IMR-90 (cell line): ENCODE measurements around the gene NR1D1. TPM values are rescaled to one million over a fixed set of nuclear protein-coding genes. Genes with fewer than 3 reads are reported as not detected.

Source experiments
- ATAC-seq: fragments of 200-7000 bp; cut with Tn5 transposase; 2 replicates; pipeline ENCODE4 v1.9.1; 2020; ENCODE audit warnings: low read depth, mild to moderate bottlenecking, moderate library complexity
- BruUV-seq: library from RNA; stranded (reverse); fragments of 400-500 nt; replicated peaks from 2 replicates; lab custom pipeline; 2021; lab: Mats Ljungman, UMichigan
- CTCF ChIA-PET: fragments of 300-600 bp; formaldehyde crosslinking; extraction: SDS; loops from one replicate; lab custom pipeline; 2021; ENCODE audit warnings: antibody characterized with exemption; lab: Yijun Ruan, JAX
- POLR2A ChIA-PET: fragments of 300-600 bp; sonication (Branson Sonifier 250); formaldehyde crosslinking; loops from one replicate; lab custom pipeline; 2022; ENCODE audit warnings: antibody characterized with exemption; ENCODE audit not compliant: unreplicated experiment; lab: Charles Lee
- DNase-seq: peaks from one replicate; pipeline ENCODE4 v3.0.0; 2013
- H2AFZ ChIP-seq: replicated peaks from 2 replicates; pipeline ENCODE3; 2013; ENCODE audit warnings: low read length, mild to moderate bottlenecking; ENCODE audit not compliant: poor library complexity
- H2AK5ac ChIP-seq: 2 replicates; pipeline ENCODE4 v1.6.1; 2013; ENCODE audit warnings: low read depth, low read length, inconsistent platforms
- H2AK9ac ChIP-seq: replicated peaks from 2 replicates; pipeline ENCODE3; 2013; ENCODE audit warnings: mild to moderate bottlenecking, low read depth, low read length, moderate library complexity; ENCODE audit not compliant: poor library complexity
- H2BK120ac ChIP-seq: 2 replicates; pipeline ENCODE4 v1.6.1; 2013; ENCODE audit warnings: low read depth, low read length, inconsistent platforms
- H2BK15ac ChIP-seq: 3 replicates; pipeline ENCODE4 v1.6.1; 2013; ENCODE audit warnings: low read depth, low read length, inconsistent platforms
- H2BK20ac ChIP-seq: 2 replicates; pipeline ENCODE4 v1.6.1; 2013; ENCODE audit warnings: low read depth, mild to moderate bottlenecking, inconsistent platforms, low read length, moderate library complexity
- H2BK5ac ChIP-seq: 2 replicates; pipeline ENCODE4 v1.6.1; 2013; ENCODE audit warnings: mild to moderate bottlenecking, low read depth, low read length, inconsistent platforms; ENCODE audit not compliant: poor library complexity, severe bottlenecking
- H3K14ac ChIP-seq: replicated peaks from 2 replicates; pipeline ENCODE4 v1.6.1; 2013; ENCODE audit warnings: low read depth, low read length, inconsistent platforms
- H3K18ac ChIP-seq: 2 replicates; pipeline ENCODE4 v1.6.1; 2013; ENCODE audit warnings: low read depth, low read length, control low read depth
- H3K23ac ChIP-seq: 2 replicates; pipeline ENCODE4 v1.6.1; 2013; ENCODE audit warnings: low read depth, low read length, inconsistent platforms
- H3K27ac ChIP-seq: 2 replicates; pipeline ENCODE4 v1.5.1; 2013; ENCODE audit warnings: mild to moderate bottlenecking, control low read depth, low read length; ENCODE audit not compliant: insufficient read depth
- H3K27me3 ChIP-seq: 2 replicates; pipeline ENCODE4 v1.6.1; 2013; ENCODE audit warnings: low read length; ENCODE audit not compliant: control insufficient read depth, insufficient read depth
- H3K36me3 ChIP-seq: 2 replicates; pipeline ENCODE4 v1.6.1; 2013; ENCODE audit warnings: low read length, mixed read lengths; ENCODE audit not compliant: control insufficient read depth, insufficient read depth
- H3K4ac ChIP-seq: 2 replicates; pipeline ENCODE4 v1.6.1; 2013; ENCODE audit warnings: low read depth, low read length, inconsistent platforms
- H3K4me1 ChIP-seq: 2 replicates; pipeline ENCODE4 v1.6.1; 2013; ENCODE audit warnings: low read length, mixed read lengths; ENCODE audit not compliant: control insufficient read depth, insufficient read depth
- H3K4me2 ChIP-seq: 2 replicates; pipeline ENCODE4 v1.6.1; 2013; ENCODE audit warnings: low read depth, mild to moderate bottlenecking, control low read depth, low read length, moderate library complexity
- H3K4me3 ChIP-seq: 2 replicates; pipeline ENCODE4 v1.5.1; 2013; ENCODE audit warnings: low read depth, mild to moderate bottlenecking, control low read depth, low read length, moderate library complexity; ENCODE audit not compliant: insufficient read depth
- H3K56ac ChIP-seq: 2 replicates; pipeline ENCODE4 v1.6.1; 2013; ENCODE audit warnings: low read length, inconsistent platforms; ENCODE audit not compliant: insufficient read depth; ENCODE audit errors: extremely low read depth
- H3K79me1 ChIP-seq, 2 experiments: 2 replicates each; pipeline ENCODE4 v1.6.1; 2013; ENCODE audit warnings: low read length in 2 of 2, inconsistent platforms in 1 of 2, low read depth in 1 of 2
- H3K9ac ChIP-seq: 2 replicates; pipeline ENCODE4 v1.6.1; 2013; ENCODE audit warnings: low read depth, low read length, control low read depth
- H3K9me1 ChIP-seq: 2 replicates; pipeline ENCODE4 v1.6.1; 2013; ENCODE audit warnings: low read length, inconsistent platforms; ENCODE audit not compliant: insufficient read depth
- H3K9me3 ChIP-seq: 2 replicates; pipeline ENCODE4 v1.6.1; 2013; ENCODE audit warnings: low read length; ENCODE audit not compliant: control insufficient read depth, insufficient read depth
- H4K20me1 ChIP-seq: 2 replicates; pipeline ENCODE4 v1.6.1; 2013; ENCODE audit warnings: low read length, inconsistent platforms; ENCODE audit not compliant: insufficient read depth
- H4K5ac ChIP-seq: 2 replicates; pipeline ENCODE4 v1.6.1; 2013; ENCODE audit warnings: mild to moderate bottlenecking, low read depth, low read length, control low read depth
- H4K8ac ChIP-seq, 2 experiments: 2 replicates each; pipeline ENCODE4 v1.6.1; 2013; ENCODE audit warnings: low read depth in 2 of 2, low read length in 2 of 2, control low read depth in 1 of 2, inconsistent platforms in 1 of 2
- H4K91ac ChIP-seq: 2 replicates; pipeline ENCODE4 v1.6.1; 2013; ENCODE audit warnings: low read depth, low read length, inconsistent platforms; ENCODE audit not compliant: insufficient read depth
- CEBPB ChIP-seq: IDR thresholded peaks from 2 replicates; pipeline ENCODE4 v1.6.1; 2012; ENCODE audit warnings: low read depth, low read length, improper control_type of control experiment
- CHD1 ChIP-seq: IDR thresholded peaks from 2 replicates; pipeline ENCODE4 v1.6.1; 2012; ENCODE audit warnings: low read depth, low read length, improper control_type of control experiment
- MAFK ChIP-seq: IDR thresholded peaks from 2 replicates; pipeline ENCODE4 v1.6.1; 2012; ENCODE audit warnings: low read depth, low read length, improper control_type of control experiment
- MAZ ChIP-seq: IDR thresholded peaks from 2 replicates; pipeline ENCODE4 v1.6.1; 2012; ENCODE audit warnings: low read depth, mild to moderate bottlenecking, low read length, improper control_type of control experiment, moderate library complexity, borderline replicate concordance
- MXI1 ChIP-seq: IDR thresholded peaks from 2 replicates; pipeline ENCODE4 v1.6.1; 2012; ENCODE audit warnings: low read depth, mild to moderate bottlenecking, low read length, moderate library complexity, borderline replicate concordance
- NFE2L2 ChIP-seq: fragments of 150-350 bp; IDR thresholded peaks from 2 replicates; pipeline ENCODE4 v1.6.1; 2016; ENCODE audit warnings: low read depth, mild to moderate bottlenecking, low read length
- POLR2A ChIP-seq: IDR thresholded peaks from 2 replicates; pipeline ENCODE4 v1.6.1; 2012; ENCODE audit warnings: mild to moderate bottlenecking, low read depth, low read length
- RAD21 ChIP-seq: IDR thresholded peaks from 2 replicates; pipeline ENCODE4 v1.6.1; 2012; ENCODE audit warnings: low read length, improper control_type of control experiment
- RCOR1 ChIP-seq: IDR thresholded peaks from 2 replicates; pipeline ENCODE4 v1.6.1; 2012; ENCODE audit warnings: mild to moderate bottlenecking, low read length, improper control_type of control experiment; ENCODE audit not compliant: insufficient replicate concordance
- RFX5 ChIP-seq: IDR thresholded peaks from 2 replicates; pipeline ENCODE4 v1.8.0; 2012; ENCODE audit warnings: low read depth, mild to moderate bottlenecking, low read length, moderate library complexity
- SMC3 ChIP-seq: fragments of 150-350 bp; IDR thresholded peaks from 2 replicates; pipeline ENCODE4 v1.6.1; 2016; ENCODE audit warnings: low read depth, mild to moderate bottlenecking, antibody characterized with exemption, low read length, moderate library complexity
- WGBS, 2 experiments: methylation state at CpG; one replicate each; pipeline versions ENCODE4 v1.1.5 to v1.1.7; 2013; ENCODE audit warnings: missing lambda C conversion rate in 2 of 2; ENCODE audit not compliant: insufficient read length in 1 of 2; ENCODE audit errors: extremely low coverage in 2 of 2; 5-methylcytosine and 5-hydroxymethylcytosine counted together
- dilution Hi-C: fragments of 300-500 bp; cut with HindIII; formaldehyde crosslinking; loops from one replicate; pipeline ENCODE4 v1.14.3; 2018; ENCODE audit warnings: low sequenced_read_pairs; ENCODE audit not compliant: unreplicated experiment
- in situ Hi-C: fragments of 300-500 bp; cut with MboI; formaldehyde crosslinking; loops from 3 replicates; pipeline ENCODE4 v1.14.3; 2019; ENCODE audit warnings: low sequenced_read_pairs, inconsistent platforms, mixed read lengths
- intact Hi-C: fragments of 100-400 bp; cut with micrococcal nuclease; formaldehyde crosslinking; loops from 2 replicates; pipeline ENCODE4 v1.10.0; 2022
- polyA plus RNA-seq, 3 experiments: library from polyadenylated mRNA; depleted of rRNA; stranded (reverse); fragments of >200 nt; gene quantifications; 2 replicates each; pipeline ENCODE4 v1.2.3, GENCODE V29; 2012; ENCODE audit warnings: low replicate concordance in 1 of 3
- total RNA-seq: library from RNA; depleted of rRNA; stranded (reverse); fragments of >200 nt; gene quantifications from 2 replicates; pipeline ENCODE4 v1.2.3, GENCODE V29; 2012

Gene NR1D1
- total and polyA plus RNA-seq, 2 of the 4 experiments (the other 2 are of a cell fraction): 0.36 to 7.2 TPM

DNA sequence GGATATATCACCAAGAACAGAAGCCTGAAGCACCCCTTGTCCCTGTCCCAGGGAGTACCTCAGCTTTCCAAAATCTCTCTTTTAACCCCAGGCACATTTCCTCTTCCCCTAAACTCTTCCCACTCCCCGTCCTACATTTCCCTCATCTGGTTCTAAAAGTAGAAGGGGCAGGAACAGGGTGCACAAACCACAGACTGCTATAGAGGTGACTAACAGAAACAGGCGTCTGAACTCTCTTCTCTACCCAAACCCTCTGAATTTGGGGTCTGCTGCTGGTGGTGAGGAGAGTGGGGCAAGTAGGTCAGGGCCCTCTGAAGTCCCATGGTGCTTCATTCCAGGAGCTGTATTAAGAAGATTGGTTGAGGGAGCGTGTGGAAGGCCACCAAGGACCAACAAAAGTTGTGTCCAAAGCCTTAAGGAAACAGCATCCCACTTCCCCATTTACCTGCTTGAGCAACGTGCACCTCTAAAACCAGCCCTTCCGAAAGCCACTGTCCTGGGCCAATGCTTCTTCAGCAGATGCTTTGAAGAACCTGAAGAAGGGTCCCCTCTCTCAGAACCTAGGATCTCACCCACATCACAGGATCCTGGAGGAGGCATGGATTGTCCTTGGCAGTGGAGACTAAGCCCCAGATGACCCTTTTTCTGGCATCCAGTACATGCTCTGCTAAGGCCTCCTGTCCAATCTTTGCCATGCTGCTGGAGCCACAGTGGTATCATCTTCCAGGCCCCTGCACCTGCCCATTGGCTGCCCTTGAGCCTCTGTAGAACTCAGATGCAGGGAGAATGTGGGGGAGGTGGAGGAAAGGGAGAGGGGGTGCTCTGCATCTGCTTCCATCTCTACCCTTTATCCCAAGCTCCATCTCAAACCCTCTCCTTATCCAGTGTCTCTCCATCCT lies 5.7 kb upstream of the NR1D1 start:
- WGBS, 2 experiments: 100% methylated on average over 1 of the region's 5 CpGs; no CpG with 5 or more reads in 1 of the 2 experiments

More for the DNA sequence above, 5.7 kb upstream of the NR1D1 start:
- no peak overlapping the region for H3K56ac ChIP-seq
- dilution Hi-C loops (no loop called here), intact Hi-C loops (no loop called here), in situ Hi-C loops (no loop called here)
- H3K4me3 ChIP-seq: no peak overlapping the region
- H3K9me1 ChIP-seq: peaks cover 34% of the 10 kb centered on the region
- H4K8ac ChIP-seq: peak overlapping the region; percentile 83 to 94; a peak in 3 of 4 replicates
- H3K14ac ChIP-seq: peak overlapping the region; percentile 75
- no peaks in the 10 kb centered on the region for H3K9me3 ChIP-seq
- peak overlapping the region; percentile 59 for H2AK5ac ChIP-seq
- DNase-seq (no peak), ATAC-seq (no peak)
- peak overlapping the region; percentile 79 for H2BK120ac ChIP-seq
- H4K5ac ChIP-seq: peak overlapping the region; percentile 77
- no peaks in the 10 kb centered on the region for H4K20me1 ChIP-seq
- TF ChIP-seq MXI1 (no peak), CHD1 (no peak), RCOR1 (no peak), RFX5 (no peak), RAD21 (no peak), MAZ (no peak), POLR2A (no peak), SMC3 (no peak), MAFK (no peak), CEBPB (no peak), NFE2L2 (no peak)
- peak overlapping the region; percentile 94 for H2AFZ ChIP-seq
- no TSS peak for BruUV-seq
- no peaks in the 10 kb centered on the region for H3K36me3 ChIP-seq
- peak overlapping the region; percentile 99 for H3K4ac ChIP-seq
- H4K91ac ChIP-seq: peak overlapping the region; percentile 73
- peak overlapping the region; percentile 58 for H3K18ac ChIP-seq
- peak overlapping the region; percentile 71 for H3K27ac ChIP-seq
- H2BK20ac ChIP-seq: peak overlapping the region; percentile 80; the same call in 1 of the 2 replicates
- H2BK5ac ChIP-seq: peak overlapping the region; percentile 0
- H2BK15ac ChIP-seq: peak overlapping the region; percentile 12; the same call in 2 of the 3 replicates
- H3K4me1 ChIP-seq: peaks cover 48% of the 10 kb centered on the region
- H3K9ac ChIP-seq: peak overlapping the region; percentile 35; the same call in 1 of the 2 replicates
- ChIA-PET CTCF (interaction anchor here (1.3 kb wide), 1 partner anchor 68 kb away, joined by 4 read pairs; no protein-coding TSS in a partner anchor), POLR2A (interaction anchor here (0.6 kb wide), 2 partner anchors 10 to 67 kb away, joined by 7 to 8 read pairs; no protein-coding TSS in a partner anchor)
- H3K23ac ChIP-seq: peak overlapping the region; percentile 36
- H3K79me1 ChIP-seq: peaks cover 0 to 27% of the 10 kb centered on the region in 2 experiments; a peak in 2 of 4 replicates
- no peaks in the 10 kb centered on the region for H3K27me3 ChIP-seq
- peak overlapping the region; percentile 3; the same call in 1 of the 2 replicates for H3K4me2 ChIP-seq
- peak overlapping the region; percentile 43 for H2AK9ac ChIP-seq
